ENCODE results near the gene WDHD1.

DNA sequence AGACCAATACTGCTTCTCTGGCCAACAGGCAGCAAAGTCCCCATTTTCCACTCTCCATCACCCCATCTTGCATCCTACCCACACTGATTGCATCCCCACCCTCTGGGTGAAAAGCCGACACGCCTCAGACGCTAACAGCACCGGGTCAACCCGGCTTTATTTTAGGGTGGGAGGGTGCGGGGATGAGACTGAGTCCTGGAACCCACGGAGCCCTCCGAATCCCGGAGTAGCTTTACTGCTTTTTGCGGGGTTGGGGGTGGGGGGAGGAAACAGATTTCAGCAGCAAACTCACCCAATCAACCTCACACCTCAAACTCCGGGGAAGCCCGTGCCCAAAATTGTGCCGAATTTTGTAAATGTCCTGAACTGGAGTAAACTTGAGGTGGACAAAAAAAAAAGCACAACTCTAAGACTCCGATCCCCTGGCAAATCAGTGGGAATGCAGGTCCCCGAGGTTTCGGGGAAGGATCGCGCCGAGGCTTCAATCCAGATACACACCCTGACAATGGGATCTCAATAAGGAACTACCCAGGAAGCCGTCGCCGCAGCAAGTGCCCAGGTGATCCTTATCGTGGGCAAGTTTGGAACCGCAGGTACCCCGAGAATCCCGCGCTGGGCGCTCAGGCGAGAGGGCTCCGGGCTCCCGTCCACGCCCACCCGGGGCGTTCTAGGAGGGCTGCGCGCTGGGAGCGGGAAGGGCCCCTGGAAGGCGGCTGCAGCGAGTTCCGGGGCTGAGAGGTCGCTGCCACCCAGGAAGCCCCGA lies 125.3 kb downstream of the WDHD1 start:
- TF ChIP-seq CTCF (IDR thresholded peaks at IDR 0.05; ENCODE audit: low read length) (no peak), EZH2 (optimal IDR thresholded peaks at IDR 0.05; ENCODE audit: low read depth, low read length) (no peak)
